K562 (cell line): Measurements from ENCODE around the gene RAD17. TPM values are rescaled to one million over a fixed set of nuclear protein-coding genes. Genes with fewer than 3 reads are reported as not detected.

Source experiments
- BRD9 ChIP-seq: fragments of 450-650 bp; IDR thresholded peaks from 2 replicates; pipeline ENCODE4 v1.6.1; 2018; ENCODE audit warnings: low read depth; ENCODE audit not compliant: partially characterized antibody
- CTCF ChIP-seq, 3 experiments: IDR thresholded peaks in 2 of 3; conservative IDR thresholded peaks in 1 of 3; 2 replicates each; pipeline ENCODE4 v1.5.1; 2011 to 2012; ENCODE audit warnings: low read length in 3 of 3, mild to moderate bottlenecking in 3 of 3, control low read depth in 2 of 3, improper control_type of control experiment in 1 of 3, inconsistent platforms in 1 of 3, low read depth in 1 of 3, mixed read lengths in 1 of 3, moderate library complexity in 1 of 3; ENCODE audit not compliant: insufficient read depth in 2 of 3
- HCFC1 ChIP-seq: IDR thresholded peaks from 2 replicates; pipeline ENCODE4 v1.6.1; 2012; ENCODE audit warnings: low read depth, low read length, improper control_type of control experiment
- HIVEP1 ChIP-seq: fragments of 250-450 bp; sonication (Bioruptor Pico); IDR thresholded peaks from 2 replicates; pipeline ENCODE4 v1.4.0; 2020; ENCODE audit warnings: mild to moderate bottlenecking
- IRF9 ChIP-seq: fragments of 450-650 bp; IDR thresholded peaks from 2 replicates; pipeline ENCODE4 v1.6.1; 2016; ENCODE audit warnings: missing biosample characterization, missing genetic modification characterization
- RBM39 ChIP-seq: fragments of 200-400 bp; formaldehyde crosslinking; optimal IDR thresholded peaks from 2 replicates; pipeline ENCODE3; 2018; ENCODE audit warnings: low read depth, low read length
- SMAD1 ChIP-seq: fragments of 150-350 bp; IDR thresholded peaks from 2 replicates; pipeline ENCODE4 v1.6.1; 2014; ENCODE audit warnings: low read length, low read depth; ENCODE audit not compliant: partially characterized antibody
- TAL1 ChIP-seq: fragments of 450-650 bp; IDR thresholded peaks from 2 replicates; pipeline ENCODE4 v1.6.1; 2016; ENCODE audit warnings: mild to moderate bottlenecking
- ZHX1 ChIP-seq: fragments of 150-350 bp; conservative IDR thresholded peaks from 2 replicates; pipeline ENCODE4 v1.6.1; 2014; ENCODE audit warnings: low read length
- ZNF41 ChIP-seq: fragments of 250-450 bp; sonication (Bioruptor Pico); conservative IDR thresholded peaks from 2 replicates; pipeline ENCODE4 v1.4.0; 2020; ENCODE audit warnings: mild to moderate bottlenecking
- polyA plus RNA-seq, 8 experiments: library from polyadenylated mRNA; depleted of rRNA in 4 of 8; stranded (reverse) in 5 of 8; unstranded in 3 of 8; fragments of >200 nt; fragmentation: Nextera tagmentation in 2 of 8; fragmentation: Illumina TruSeq in 1 of 8; extraction: Ambion mirVana in 2 of 8; extraction: Trizol in 1 of 8; gene quantifications; 2 replicates each; pipeline versions ENCODE4 v1.2.1 to v1.2.3, GENCODE V29; 2011 to 2014; ENCODE audit warnings: inconsistent platforms in 1 of 8, missing spikeins in 1 of 8
- total RNA-seq, 7 experiments: library from RNA; depleted of rRNA in 6 of 7; stranded (reverse); fragments of >200 nt in 6 of 7; fragmentation: Illumina TruSeq in 2 of 7; extraction: Trizol in 2 of 7; gene quantifications; 2 replicates each; pipeline versions ENCODE4 v1.2.1 to v1.2.3, GENCODE V29; 2011 to 2021; ENCODE audit warnings: low replicate concordance in 1 of 7
- TF ChIP-seq, protein P1 (sequence below): fragments of 450-650 bp; IDR thresholded peaks from 2 replicates; pipeline ENCODE4 v1.6.1; 2016; ENCODE audit warnings: mild to moderate bottlenecking, moderate library complexity

RAD17 gene
- total and polyA plus RNA-seq, 9 of the 15 experiments (the other 6 are each of a cell fraction or from before 2014, with no cell fraction given) = 21.1 to 50.1 (median 40.1) TPM

DNA sequence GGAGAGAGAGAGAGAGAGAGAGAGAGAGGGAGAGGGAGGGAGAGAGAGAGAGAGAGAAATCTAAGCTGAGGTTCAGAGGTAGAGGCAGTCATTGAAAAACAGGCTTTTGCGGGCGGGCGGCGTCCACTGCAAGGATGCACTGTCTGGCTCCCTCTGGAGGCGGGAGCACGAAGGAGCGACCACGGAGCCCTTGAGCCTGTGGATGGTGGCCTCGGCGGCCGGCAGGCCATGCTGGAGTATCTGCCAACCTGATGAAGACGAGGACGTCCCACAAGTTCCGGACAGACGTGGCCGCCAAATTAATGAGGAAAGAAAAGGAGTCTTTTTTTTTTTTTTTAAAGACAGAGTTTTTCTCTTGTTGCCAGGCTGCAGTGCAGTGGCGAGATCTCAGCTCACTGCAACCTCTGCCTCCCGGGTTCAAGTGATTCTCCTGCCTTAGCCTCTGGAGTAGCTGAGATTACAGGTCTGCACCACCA lies 34.8 kb upstream of the RAD17 start (continued):
- TF ChIP-seq TAL1 = no peak
- no peak for TF ChIP-seq HIVEP1
- TF ChIP-seq RBM39 = peak; percentile 95
- TF ChIP-seq CTCF (IDR thresholded peaks at IDR 0.05 in 2 of 3, conservative IDR thresholded peaks at IDR 0.05 in 1 of 3; ENCODE audit: insufficient read depth in 2 of 3, low read depth in 1 of 3, low read length in 3 of 3) = peak; percentile 80 to 93 (median 82)
- TF ChIP-seq SMAD1 = no peak
- TF ChIP-seq BRD9 = peak; percentile 21
- TF ChIP-seq, protein P1, sequence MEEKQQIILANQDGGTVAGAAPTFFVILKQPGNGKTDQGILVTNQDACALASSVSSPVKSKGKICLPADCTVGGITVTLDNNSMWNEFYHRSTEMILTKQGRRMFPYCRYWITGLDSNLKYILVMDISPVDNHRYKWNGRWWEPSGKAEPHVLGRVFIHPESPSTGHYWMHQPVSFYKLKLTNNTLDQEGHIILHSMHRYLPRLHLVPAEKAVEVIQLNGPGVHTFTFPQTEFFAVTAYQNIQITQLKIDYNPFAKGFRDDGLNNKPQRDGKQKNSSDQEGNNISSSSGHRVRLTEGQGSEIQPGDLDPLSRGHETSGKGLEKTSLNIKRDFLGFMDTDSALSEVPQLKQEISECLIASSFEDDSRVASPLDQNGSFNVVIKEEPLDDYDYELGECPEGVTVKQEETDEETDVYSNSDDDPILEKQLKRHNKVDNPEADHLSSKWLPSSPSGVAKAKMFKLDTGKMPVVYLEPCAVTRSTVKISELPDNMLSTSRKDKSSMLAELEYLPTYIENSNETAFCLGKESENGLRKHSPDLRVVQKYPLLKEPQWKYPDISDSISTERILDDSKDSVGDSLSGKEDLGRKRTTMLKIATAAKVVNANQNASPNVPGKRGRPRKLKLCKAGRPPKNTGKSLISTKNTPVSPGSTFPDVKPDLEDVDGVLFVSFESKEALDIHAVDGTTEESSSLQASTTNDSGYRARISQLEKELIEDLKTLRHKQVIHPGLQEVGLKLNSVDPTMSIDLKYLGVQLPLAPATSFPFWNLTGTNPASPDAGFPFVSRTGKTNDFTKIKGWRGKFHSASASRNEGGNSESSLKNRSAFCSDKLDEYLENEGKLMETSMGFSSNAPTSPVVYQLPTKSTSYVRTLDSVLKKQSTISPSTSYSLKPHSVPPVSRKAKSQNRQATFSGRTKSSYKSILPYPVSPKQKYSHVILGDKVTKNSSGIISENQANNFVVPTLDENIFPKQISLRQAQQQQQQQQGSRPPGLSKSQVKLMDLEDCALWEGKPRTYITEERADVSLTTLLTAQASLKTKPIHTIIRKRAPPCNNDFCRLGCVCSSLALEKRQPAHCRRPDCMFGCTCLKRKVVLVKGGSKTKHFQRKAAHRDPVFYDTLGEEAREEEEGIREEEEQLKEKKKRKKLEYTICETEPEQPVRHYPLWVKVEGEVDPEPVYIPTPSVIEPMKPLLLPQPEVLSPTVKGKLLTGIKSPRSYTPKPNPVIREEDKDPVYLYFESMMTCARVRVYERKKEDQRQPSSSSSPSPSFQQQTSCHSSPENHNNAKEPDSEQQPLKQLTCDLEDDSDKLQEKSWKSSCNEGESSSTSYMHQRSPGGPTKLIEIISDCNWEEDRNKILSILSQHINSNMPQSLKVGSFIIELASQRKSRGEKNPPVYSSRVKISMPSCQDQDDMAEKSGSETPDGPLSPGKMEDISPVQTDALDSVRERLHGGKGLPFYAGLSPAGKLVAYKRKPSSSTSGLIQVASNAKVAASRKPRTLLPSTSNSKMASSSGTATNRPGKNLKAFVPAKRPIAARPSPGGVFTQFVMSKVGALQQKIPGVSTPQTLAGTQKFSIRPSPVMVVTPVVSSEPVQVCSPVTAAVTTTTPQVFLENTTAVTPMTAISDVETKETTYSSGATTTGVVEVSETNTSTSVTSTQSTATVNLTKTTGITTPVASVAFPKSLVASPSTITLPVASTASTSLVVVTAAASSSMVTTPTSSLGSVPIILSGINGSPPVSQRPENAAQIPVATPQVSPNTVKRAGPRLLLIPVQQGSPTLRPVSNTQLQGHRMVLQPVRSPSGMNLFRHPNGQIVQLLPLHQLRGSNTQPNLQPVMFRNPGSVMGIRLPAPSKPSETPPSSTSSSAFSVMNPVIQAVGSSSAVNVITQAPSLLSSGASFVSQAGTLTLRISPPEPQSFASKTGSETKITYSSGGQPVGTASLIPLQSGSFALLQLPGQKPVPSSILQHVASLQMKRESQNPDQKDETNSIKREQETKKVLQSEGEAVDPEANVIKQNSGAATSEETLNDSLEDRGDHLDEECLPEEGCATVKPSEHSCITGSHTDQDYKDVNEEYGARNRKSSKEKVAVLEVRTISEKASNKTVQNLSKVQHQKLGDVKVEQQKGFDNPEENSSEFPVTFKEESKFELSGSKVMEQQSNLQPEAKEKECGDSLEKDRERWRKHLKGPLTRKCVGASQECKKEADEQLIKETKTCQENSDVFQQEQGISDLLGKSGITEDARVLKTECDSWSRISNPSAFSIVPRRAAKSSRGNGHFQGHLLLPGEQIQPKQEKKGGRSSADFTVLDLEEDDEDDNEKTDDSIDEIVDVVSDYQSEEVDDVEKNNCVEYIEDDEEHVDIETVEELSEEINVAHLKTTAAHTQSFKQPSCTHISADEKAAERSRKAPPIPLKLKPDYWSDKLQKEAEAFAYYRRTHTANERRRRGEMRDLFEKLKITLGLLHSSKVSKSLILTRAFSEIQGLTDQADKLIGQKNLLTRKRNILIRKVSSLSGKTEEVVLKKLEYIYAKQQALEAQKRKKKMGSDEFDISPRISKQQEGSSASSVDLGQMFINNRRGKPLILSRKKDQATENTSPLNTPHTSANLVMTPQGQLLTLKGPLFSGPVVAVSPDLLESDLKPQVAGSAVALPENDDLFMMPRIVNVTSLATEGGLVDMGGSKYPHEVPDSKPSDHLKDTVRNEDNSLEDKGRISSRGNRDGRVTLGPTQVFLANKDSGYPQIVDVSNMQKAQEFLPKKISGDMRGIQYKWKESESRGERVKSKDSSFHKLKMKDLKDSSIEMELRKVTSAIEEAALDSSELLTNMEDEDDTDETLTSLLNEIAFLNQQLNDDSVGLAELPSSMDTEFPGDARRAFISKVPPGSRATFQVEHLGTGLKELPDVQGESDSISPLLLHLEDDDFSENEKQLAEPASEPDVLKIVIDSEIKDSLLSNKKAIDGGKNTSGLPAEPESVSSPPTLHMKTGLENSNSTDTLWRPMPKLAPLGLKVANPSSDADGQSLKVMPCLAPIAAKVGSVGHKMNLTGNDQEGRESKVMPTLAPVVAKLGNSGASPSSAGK = peak; percentile 54
- no peak for TF ChIP-seq ZNF41 (CRISPR knock-in tag)
- no peak for TF ChIP-seq IRF9 (tag)
- peak; percentile 28; the same call in 1 of the 2 replicates for TF ChIP-seq HCFC1
- TF ChIP-seq ZHX1 = 0 out of 2 replicates have a peak, but pooled peaks have one; percentile 31
